Measurements from ENCODE around the gene IGF2R.

IGF2R gene

DNA sequence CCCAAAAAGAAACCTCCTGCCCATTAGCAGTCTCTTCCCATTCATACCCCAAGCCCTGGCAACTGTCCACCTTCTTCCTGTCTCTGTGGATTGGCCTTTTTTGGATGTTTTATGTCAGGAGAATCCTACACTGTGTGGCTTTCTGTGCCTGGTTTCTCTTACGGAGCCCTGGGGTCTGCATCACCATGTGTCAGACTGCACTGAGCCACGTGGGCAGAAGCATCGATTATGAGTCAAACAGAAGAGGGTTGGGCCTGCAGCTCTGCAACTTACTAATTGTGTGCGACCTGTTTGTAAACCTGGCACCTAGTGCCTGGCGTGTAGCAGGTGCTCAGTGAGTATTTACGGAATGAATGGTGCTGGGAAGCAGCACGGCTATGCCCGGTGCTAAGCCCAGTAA, 62.6 kb downstream of the IGF2R start:
- FAIRE-seq: no peak

GRCh38 chr6:160031871-160032270, 63.0 kb downstream of the IGF2R start:
- FAIRE-seq: no peak

GRCh38 chr6:160032538-160032937, 63.7 kb downstream of the IGF2R start:
- FAIRE-seq: no peak

GRCh38 chr6:160034036-160034930, 65.4 kb downstream of the IGF2R start:
- no peak for FAIRE-seq

GRCh38 chr6:160035241-160035640, 66.4 kb downstream of the IGF2R start:
- no peak for FAIRE-seq

DNA sequence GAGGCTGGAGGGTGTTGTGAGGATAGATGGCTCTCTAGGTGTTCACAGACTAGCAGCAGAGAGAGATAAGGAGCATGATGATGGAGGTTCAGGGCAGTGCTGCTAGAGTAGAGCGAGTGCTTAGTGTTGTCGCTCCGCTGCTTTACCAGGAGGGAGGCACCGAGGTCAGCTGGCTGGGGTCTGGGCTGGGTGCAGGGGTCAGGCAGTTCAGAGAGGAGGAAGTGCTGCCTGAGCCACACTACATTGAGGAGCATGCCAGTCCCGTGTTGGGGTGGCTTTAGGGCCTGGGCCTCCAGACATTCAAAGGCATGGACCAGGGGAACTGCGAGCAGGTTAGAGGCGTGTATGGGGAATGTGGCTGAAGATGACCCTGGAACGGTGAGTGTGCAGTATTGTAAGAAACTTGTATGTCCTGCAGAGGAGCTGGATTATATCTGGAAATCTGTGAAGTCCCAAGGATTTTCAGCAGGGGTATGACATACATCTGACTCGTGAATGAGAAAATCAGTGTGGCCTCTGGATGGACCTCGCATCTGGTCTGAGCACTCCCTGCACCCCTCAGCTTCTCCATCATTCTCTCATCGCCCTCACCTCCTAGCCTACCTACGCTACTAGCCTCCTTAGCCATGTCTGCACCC, 66.9 kb downstream of the IGF2R start:
- FAIRE-seq: no peak

DNA sequence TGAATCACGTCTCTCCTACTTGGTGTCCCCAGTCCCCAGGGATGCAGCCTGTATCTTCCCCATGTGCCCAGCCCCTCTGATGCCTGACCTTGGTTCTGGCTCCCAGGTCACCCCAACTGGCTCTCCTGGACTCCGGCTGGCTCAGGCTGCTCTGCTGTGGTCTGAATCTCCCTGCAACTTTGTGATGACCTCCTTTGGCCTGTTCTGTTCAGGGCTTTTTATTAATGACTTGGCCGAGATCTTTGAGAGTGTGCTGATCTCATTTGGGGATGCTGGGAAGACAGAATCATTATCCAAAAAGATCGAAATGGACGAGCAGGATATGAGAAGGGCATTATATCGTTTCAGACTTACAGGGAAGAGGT, 67.4 kb downstream of the IGF2R start:
- FAIRE-seq: no peak

DNA sequence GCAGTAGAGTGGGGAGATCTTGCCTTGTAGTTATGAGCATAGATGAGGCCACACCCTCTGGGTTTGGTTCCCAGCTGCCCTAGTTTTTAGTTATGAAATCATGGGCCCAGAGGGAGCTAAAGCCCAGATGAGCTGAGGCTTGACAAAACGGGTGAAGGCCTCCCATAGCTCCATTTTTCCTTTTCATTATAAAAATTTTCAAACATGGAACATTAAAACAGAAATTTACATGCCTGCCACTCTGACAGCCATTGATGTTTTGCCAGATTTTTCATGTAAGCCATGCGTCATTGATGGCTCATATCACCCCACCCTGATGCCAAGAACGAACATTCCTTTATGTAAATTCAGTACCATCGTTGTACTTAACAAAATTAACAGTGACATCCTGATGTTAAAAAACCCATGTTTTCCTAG, 67.9 kb downstream of the IGF2R start:
- no peak for FAIRE-seq

DNA sequence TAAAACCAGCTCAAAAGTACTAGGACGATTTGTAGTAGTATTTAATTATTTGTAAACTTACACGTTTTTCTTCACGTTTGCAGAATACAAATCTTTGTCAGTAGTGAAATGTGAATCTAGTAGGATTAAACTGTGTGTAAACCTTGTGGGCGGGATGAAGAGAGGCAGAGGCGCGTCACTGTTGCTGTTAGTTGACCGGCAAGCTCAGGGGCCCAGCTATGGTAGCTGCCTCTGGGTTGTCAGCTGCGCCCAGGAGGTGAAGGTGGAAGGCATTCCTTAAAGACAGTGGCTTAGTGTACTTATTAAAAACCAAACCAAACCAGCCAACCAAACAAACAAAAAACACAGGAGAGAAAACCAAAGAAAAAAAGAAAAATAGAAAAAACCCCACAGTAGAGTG, 69.6 kb downstream of the IGF2R start:
- FAIRE-seq: no peak

- no peak for FAIRE-seq
Measured at GRCh38 chr6:160039441-160039840, 70.6 kb downstream of the IGF2R start.

- FAIRE-seq: no peak
Measured at GRCh38 chr6:160040055-160040454, 71.2 kb downstream of the IGF2R start.

DNA sequence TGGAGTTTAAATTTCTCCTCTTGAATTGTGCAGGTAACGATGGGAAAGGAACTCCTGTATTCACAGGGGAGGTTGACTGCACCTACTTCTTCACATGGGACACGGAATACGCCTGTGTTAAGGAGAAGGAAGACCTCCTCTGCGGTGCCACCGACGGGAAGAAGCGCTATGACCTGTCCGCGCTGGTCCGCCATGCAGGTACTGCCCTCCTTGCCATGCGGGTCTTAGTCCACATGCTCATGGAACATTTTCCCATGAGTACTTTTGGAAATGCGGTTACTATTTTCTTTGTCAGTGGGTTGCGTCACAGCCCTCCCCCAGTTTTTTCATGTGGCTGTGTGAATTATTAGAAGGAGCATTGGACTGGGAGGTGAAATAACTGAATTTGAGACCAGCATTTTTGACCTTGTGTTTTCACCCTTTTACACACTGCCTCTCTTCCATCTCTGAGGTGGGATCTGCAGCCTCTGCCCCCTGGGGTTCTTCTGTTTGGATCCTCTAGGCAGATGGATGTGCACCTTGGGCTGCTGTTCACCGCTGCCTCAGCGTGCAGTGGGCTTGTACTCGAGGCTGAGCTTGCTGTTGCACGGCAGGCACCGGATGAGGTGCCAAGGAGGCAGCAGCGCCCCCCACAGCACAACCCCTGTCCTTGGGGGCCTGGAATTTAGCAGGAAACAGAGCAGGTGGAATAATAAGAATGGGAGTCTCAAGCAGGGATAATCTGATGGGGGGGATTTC, 71.8 kb downstream of the IGF2R start:
- no peak for FAIRE-seq

- no peak for FAIRE-seq
Measured at GRCh38 chr6:160041608-160042007, 72.7 kb downstream of the IGF2R start.

- FAIRE-seq: no peak
Measured at GRCh38 chr6:160042014-160042773, 73.3 kb downstream of the IGF2R start.

DNA sequence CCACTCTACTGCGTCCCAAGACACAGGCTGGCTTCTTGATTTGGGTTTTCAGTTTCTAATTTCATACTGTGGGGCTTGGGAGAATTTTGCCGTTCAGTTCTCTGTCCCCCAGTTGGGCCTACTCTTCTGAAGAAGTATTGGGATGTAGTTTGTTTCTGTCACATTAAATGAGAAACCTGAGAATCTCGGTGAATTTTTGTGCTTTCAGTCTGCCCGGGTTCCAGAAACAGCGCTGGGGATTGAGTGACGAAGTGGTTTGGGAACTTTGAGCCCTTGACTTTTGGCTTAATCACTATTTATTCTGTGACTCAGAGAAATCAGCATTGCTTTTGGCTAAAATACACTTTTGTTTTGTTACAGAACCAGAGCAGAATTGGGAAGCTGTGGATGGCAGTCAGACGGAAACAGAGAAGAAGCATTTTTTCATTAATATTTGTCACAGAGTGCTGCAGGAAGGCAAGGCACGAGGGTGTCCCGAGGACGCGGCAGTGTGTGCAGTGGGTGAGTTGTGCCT, 74.0 kb downstream of the IGF2R start:
- no peak for FAIRE-seq

DNA sequence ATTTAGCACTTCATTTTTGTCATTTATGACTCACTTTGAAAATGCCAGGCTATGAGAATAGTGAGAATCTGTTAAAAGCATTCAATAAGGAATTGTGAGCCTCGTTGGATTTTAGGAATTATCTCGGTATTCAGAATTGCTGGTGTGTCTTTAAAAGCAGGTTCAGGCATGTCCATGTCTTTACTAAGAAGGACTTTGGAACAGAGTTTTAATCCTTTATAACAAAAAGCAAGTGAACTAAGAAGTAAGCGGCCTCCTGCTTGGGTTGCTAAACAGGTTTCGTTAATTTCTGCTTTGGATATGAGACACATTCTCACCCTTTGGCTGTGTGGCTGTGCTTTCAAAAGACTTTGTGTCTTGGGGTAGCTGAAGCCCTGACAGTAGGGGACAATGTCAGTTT, 74.9 kb downstream of the IGF2R start:
- no peak for FAIRE-seq

DNA sequence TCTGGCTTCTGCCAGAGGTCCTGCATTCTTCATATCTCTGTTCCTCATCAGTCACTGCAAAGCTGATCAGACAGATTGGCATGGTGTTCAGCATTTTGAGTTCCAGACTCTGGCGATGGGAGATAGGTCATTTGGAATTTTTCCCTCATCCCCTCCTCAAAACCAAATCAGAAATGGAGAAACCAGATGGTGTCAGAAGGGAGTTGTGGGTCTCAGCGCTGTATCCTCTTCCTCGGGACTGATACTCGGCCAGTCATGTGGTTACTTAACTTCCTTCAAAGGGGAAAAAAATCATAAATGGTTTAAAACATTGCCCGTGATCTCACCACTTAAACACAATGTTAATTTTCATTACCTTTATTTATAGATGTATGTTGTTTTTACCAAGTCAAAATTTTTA, 75.8 kb downstream of the IGF2R start:
- no peak for FAIRE-seq

GRCh38 chr6:160048471-160048870, 79.6 kb downstream of the IGF2R start:
- FAIRE-seq: no peak

DNA sequence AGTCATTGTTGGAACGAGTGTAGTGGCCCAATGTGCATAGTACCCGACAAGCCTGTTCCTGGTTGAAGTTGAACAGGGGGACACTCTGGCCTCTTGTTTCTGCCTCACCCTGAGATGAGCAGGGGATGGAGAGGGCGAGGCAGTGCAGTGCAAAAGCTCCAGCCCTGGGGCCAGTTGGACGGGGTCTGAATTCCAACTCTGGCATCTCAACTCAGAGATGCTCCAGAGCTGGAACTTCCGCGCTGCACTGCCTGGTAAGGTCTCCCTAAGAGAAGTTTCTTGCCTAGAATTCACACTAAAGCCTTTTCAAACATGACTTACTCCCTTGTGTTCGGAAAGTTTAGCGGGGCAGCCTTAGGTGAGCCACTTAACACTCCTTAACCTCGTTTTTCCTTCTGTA, 80.5 kb downstream of the IGF2R start:
- FAIRE-seq: no peak

DNA sequence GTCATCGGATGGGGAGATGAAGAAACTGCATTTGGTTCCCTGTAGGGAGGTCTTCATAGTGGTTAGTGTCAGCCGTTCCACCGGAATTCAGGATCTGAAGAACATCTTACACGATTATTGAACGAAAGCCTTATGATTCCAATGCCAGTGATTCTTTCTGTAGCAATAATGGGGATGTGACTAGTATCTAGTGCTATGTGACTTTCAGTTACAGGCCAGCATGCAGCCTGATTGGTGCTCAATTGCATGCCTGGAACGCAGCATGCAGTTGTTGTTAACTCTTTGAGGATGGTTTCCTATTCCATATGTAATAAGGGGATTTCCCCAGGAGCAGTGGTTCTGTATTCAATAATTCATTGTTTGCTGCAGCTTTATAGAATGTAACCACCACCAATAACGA, 81.1 kb downstream of the IGF2R start:
- FAIRE-seq: no peak

- no peak for FAIRE-seq
Measured at GRCh38 chr6:160051390-160051789, 82.5 kb downstream of the IGF2R start.

GRCh38 chr6:160054271-160054670, 85.4 kb downstream of the IGF2R start:
- no peak for FAIRE-seq

- no peak for FAIRE-seq
Measured at GRCh38 chr6:160054913-160055312, 86.0 kb downstream of the IGF2R start.
